ENCODE results near the gene CLK4. TPM values are rescaled to one million over a fixed set of nuclear protein-coding genes. Genes with fewer than 3 reads are reported as not detected.

The CLK4 gene
- total RNA-seq, 4 donors from 2014 or later: 11.4 to 36.7 (median 14.3) TPM

GRCh38 chr5:178554311-178554710 lies 72.5 kb downstream of the CLK4 start:
- H3K4me1 ChIP-seq: peaks cover 0 to 5% of the 10 kb centered on the region in 2 donors
- in situ Hi-C loops (cut with MboI; ENCODE audit: low sequenced_read_pairs in 4 of 4): loop anchor here in 3 of 4 donors (5.0 to 10.0 kb wide), 2 partner anchors 270 to 272 kb away; no protein-coding TSS in a partner anchor
- ATAC-seq (no peak), DNase-seq (no peak)
- no peaks in the 10 kb centered on the region for H3K27me3 ChIP-seq
- H3K4me3 ChIP-seq: no peak overlapping the region
- TF ChIP-seq CTCF (IDR thresholded peaks at IDR 0.05 in 4 of 5, conservative IDR thresholded peaks at IDR 0.05 in 1 of 5) (no peak), POLR2A (IDR thresholded peaks at IDR 0.05) (no peak)
- H3K27ac ChIP-seq: no peak overlapping the region
- intact Hi-C loops (cut with DNase I; ENCODE audit: low total_unique reads): loop anchor here (5.0 kb wide), 1 partner anchor 227 kb away; no protein-coding TSS in a partner anchor
- no peaks in the 10 kb centered on the region for H3K36me3 ChIP-seq
- no peaks in the 10 kb centered on the region for H3K9me3 ChIP-seq

- no peaks in the 10 kb centered on the region for H3K9me3 ChIP-seq
- intact Hi-C loops (cut with DNase I; ENCODE audit: low total_unique reads) (loop anchor here (5.0 kb wide), 1 partner anchor 226 kb away; no protein-coding TSS in a partner anchor), in situ Hi-C loops (cut with MboI; ENCODE audit: low sequenced_read_pairs in 4 of 4) (loop anchor here in 3 of 4 donors (5.0 to 10.0 kb wide), 2 partner anchors 269 to 271 kb away; no protein-coding TSS in a partner anchor)
- H3K4me3 ChIP-seq: no peak overlapping the region
- H3K4me1 ChIP-seq: peaks cover 0 to 5% of the 10 kb centered on the region in 2 donors
- H3K27ac ChIP-seq: no peak overlapping the region
- DNase-seq (no peak), ATAC-seq (no peak)
- TF ChIP-seq POLR2A (IDR thresholded peaks at IDR 0.05) (no peak), CTCF (IDR thresholded peaks at IDR 0.05 in 4 of 5, conservative IDR thresholded peaks at IDR 0.05 in 1 of 5) (no peak)
- no peaks in the 10 kb centered on the region for H3K36me3 ChIP-seq
- no peaks in the 10 kb centered on the region for H3K27me3 ChIP-seq
Observed at GRCh38 chr5:178553517-178553916, 73.3 kb downstream of the CLK4 start.

Other genes starting within 250 kb of the CLK4 start
- gene COL23A1, start 36.7 kb downstream of the CLK4 start, total RNA-seq: 1 to 10 TPM in 1 of 4 donors, under 1 TPM in 2, not detected in 1; 0.62 to 1.1 (median 0.97) TPM
- 10 to 100 TPM in 2 of 4 donors, 1 to 10 TPM in 2; 9.1 to 11.7 (median 10.3) TPM for gene ZNF354A, start 103.6 kb upstream of the CLK4 start, total RNA-seq
- gene ZNF354B, start 232.9 kb upstream of the CLK4 start, total RNA-seq: 10 to 100 TPM in 1 of 4 donors, 1 to 10 TPM in 3; 4.4 to 11.3 (median 5.0) TPM

Data from gastrocnemius medialis (tissue), 4 donors.